Kidney (tissue), 14 donors: ENCODE results near the gene RNF141. TPM values are rescaled to one million over a fixed set of nuclear protein-coding genes. Genes with fewer than 3 reads are reported as not detected.
A peak's percentile ranks its signal among the peaks of the same experiment; 100 is the strongest.

Experiments
- DNase-seq, 5 donors: peaks; one replicate each; pipeline ENCODE4 v3.0.0-alpha.2; 2013 to 2020
- FAIRE-seq: peaks from 2 replicates; lab custom pipeline; 2012; peaks lifted over from hg19 to GRCh38; lab: Jason Lieb, UNC
- H3K27ac ChIP-seq, 2 donors: one replicate each; pipeline ENCODE4 v1.7.0; 2013; ENCODE audit warnings: low read depth in 2 of 2, low read length in 2 of 2, inconsistent platforms in 1 of 2
- H3K27me3 ChIP-seq: one replicate; pipeline ENCODE4 v1.7.1; 2013; ENCODE audit warnings: low read length, inconsistent platforms; ENCODE audit not compliant: control insufficient read depth, insufficient read depth
- H3K36me3 ChIP-seq, 3 donors: one replicate each; pipeline versions ENCODE4 v1.7.0 to v1.7.1; 2013; ENCODE audit warnings: low read length in 3 of 3, control low read depth in 1 of 3, inconsistent platforms in 1 of 3; ENCODE audit not compliant: insufficient read depth in 3 of 3, control insufficient read depth in 2 of 3
- H3K4me1 ChIP-seq, 3 donors: one replicate each; pipeline versions ENCODE4 v1.7.0 to v1.7.1; 2013; ENCODE audit warnings: low read length in 3 of 3, inconsistent platforms in 1 of 3, low read depth in 1 of 3; ENCODE audit not compliant: control insufficient read depth in 2 of 3, insufficient read depth in 2 of 3
- H3K4me3 ChIP-seq, 3 donors: one replicate each; pipeline versions ENCODE4 v1.7.0 to v1.8.1; 2013; ENCODE audit warnings: low read length in 3 of 3, control low read depth in 1 of 3, inconsistent platforms in 1 of 3
- H3K9ac ChIP-seq, 3 donors: one replicate each; pipeline versions ENCODE4 v1.7.0 to v1.7.1; 2013; ENCODE audit warnings: low read length in 3 of 3, control low read depth in 1 of 3, inconsistent platforms in 1 of 3
- H3K9me3 ChIP-seq, 3 donors: one replicate each; pipeline versions ENCODE4 v1.7.0 to v1.7.1; 2013; ENCODE audit warnings: low read length in 3 of 3, control low read depth in 1 of 3, inconsistent platforms in 1 of 3; ENCODE audit not compliant: control insufficient read depth in 2 of 3, insufficient read depth in 1 of 3
- CTCF ChIP-seq: IDR thresholded peaks from 3 replicates; pipeline ENCODE4 v1.5.1; 2012; ENCODE audit warnings: mild to moderate bottlenecking, moderate library complexity, borderline replicate concordance; ENCODE audit not compliant: insufficient read depth; ENCODE audit errors: extremely low read depth
- intact Hi-C: fragments of 100-400 bp; cut with DNase I; formaldehyde crosslinking; loops from one replicate; pipeline ENCODE4 v1.11.1; 2022
- polyA plus RNA-seq: library from polyadenylated mRNA; stranded (reverse); fragments of 350-450 nt; fragmentation: Illumina TruSeq; extraction: RNeasy Lipid Tissue Mini Kit (QIAGEN cat#74804); gene quantifications from one replicate; pipeline ENCODE4 v1.2.3, GENCODE V29; 2014; ENCODE audit warnings: low read depth, low replicate concordance; ENCODE audit not compliant: insufficient read depth
- total RNA-seq: library from RNA; stranded (reverse); fragmentation: NEBNext Ultra II Directional; extraction: Animal tissue kit (Norgen Biotek cat#: 25700); gene quantifications from one replicate; pipeline ENCODE4 v1.2.1, GENCODE V29; 2021
- donor health status: control.
- donor health status: control.
- donor health status: control.
- donor health status: control.
- donor health status: control.
- donor health status: DM: yes; HTN: yes; CAD: no.
- donor health status: Normal renal cell carcinoma (clear cell type).

RNF141 gene
- total and polyA plus RNA-seq, 2 donors from 2014 or later, result 20.5 to 35.8 TPM

GRCh38 chr11:10495464-10495786 is 45.6 kb downstream of the RNF141 start:
- no peak for FAIRE-seq
- Histone ChIP-seq H3K4me3 (no peak overlapping the region), H3K4me1 (peaks cover 0 to 8% (median 6%) of the 10 kb centered on the region in 3 donors), H3K9ac (no peak overlapping the region), H3K27ac (no peak overlapping the region), H3K27me3 (no peaks in the 10 kb centered on the region), H3K9me3 (no peaks in the 10 kb centered on the region), H3K36me3 (peaks cover 0 to 12% (median 12%) of the 10 kb centered on the region in 3 donors)
- DNase-seq, result no peak
- TF ChIP-seq CTCF, result no peak
- intact Hi-C loops, result no loop called here

DNA sequence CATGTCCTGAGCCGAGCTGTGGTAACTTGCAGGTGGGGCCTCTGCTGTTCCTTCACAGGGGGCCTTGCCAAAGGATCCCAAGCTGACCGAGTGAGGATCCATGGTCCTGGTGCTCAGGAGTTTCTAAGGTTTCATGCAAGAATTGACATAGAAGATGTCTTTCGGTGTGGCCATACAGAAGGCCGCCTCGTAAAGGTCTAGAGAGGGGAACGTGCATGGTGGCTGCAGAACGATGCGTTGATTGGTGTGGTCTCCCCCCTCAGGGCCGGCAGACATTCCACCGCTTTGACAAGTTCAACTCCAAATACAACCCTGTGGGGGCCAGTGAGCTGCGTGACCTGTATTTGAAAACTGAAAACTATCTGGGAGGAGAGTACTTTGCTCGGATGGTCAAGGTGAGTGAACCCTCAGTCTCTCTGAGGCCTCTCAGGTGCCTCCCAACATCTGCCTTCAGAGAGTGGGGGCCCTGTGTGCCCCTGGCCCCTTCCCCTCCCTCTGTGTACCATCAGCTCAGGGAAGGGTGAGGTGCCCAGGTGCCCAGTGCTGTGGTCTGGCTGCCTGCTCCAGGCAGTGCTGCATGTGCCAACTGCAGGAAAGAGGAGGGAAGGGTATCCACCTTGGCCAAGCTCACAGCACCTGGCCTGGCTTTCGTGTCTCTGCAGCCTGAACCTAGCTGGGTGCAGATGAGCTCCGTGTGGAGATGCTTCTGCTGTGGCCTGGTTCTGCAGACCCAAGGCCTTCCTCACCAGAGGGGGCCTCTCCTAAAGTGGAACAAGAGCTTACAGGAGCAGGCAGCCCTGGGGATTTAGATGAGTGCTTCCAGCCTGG is 46.1 kb downstream of the RNF141 start:
- DNase-seq (peak in 1 of 5 donors; percentile 4), FAIRE-seq (no peak)
- H3K4me1 ChIP-seq, result peaks cover 0 to 10% (median 9%) of the 10 kb centered on the region in 3 donors
- intact Hi-C loops, result no loop called here
- peaks cover 0 to 7% (median 6%) of the 10 kb centered on the region in 3 donors for H3K36me3 ChIP-seq
- no peak overlapping the region for H3K9ac ChIP-seq
- H3K9me3 ChIP-seq, result no peaks in the 10 kb centered on the region
- H3K27me3 ChIP-seq, result no peaks in the 10 kb centered on the region
- no peak overlapping the region for H3K27ac ChIP-seq
- TF ChIP-seq CTCF, result no peak
- no peak overlapping the region for H3K4me3 ChIP-seq

GRCh38 chr11:10493041-10493663 is 47.8 kb downstream of the RNF141 start:
- peak in 4 of 5 donors; percentile 43 to 50 (median 48) for DNase-seq
- no peak for FAIRE-seq
- H3K9ac ChIP-seq, result no peak overlapping the region
- intact Hi-C loops, result no loop called here
- peaks cover 0 to 11% (median 9%) of the 10 kb centered on the region in 3 donors for H3K4me1 ChIP-seq
- no peak overlapping the region for H3K4me3 ChIP-seq
- no peak overlapping the region for H3K27ac ChIP-seq
- H3K36me3 ChIP-seq, result peaks cover 0 to 6% (median 5%) of the 10 kb centered on the region in 3 donors
- no peaks in the 10 kb centered on the region for H3K9me3 ChIP-seq
- no peak for TF ChIP-seq CTCF
- no peaks in the 10 kb centered on the region for H3K27me3 ChIP-seq
